Spleen (tissue), 11 donors: ENCODE results near the gene ZNF311. TPM values are rescaled to one million over a fixed set of nuclear protein-coding genes. Genes with fewer than 3 reads are reported as not detected.

Experiments used
- DNase-seq: peaks from one replicate; pipeline ENCODE4 v3.0.0-alpha.2; 2020
- H3K27ac ChIP-seq, 8 donors: fragments of 200-600 bp; sonication (generic) in 7 of 8; 1 replicate in 4 of 8; 2 replicates in 4 of 8; pipeline versions ENCODE4 v1.5.0 to v1.8.0; 2016 to 2021; ENCODE audit warnings: inconsistent platforms in 4 of 8, mild to moderate bottlenecking in 4 of 8, moderate library complexity in 1 of 8
- H3K27me3 ChIP-seq, 7 donors: fragments of 200-600 bp; sonication (generic) in 6 of 7; replicated peaks in 1 of 7; 1 replicate in 4 of 7; 2 replicates in 3 of 7; pipeline versions ENCODE4 v1.5.0 to v1.8.0; 2016 to 2021; ENCODE audit warnings: inconsistent platforms in 3 of 7, mild to moderate bottlenecking in 1 of 7
- H3K36me3 ChIP-seq, 6 donors: fragments of 200-600 bp; sonication (generic) in 5 of 6; 1 replicate in 4 of 6; 2 replicates in 2 of 6; pipeline versions ENCODE4 v1.5.0 to v1.8.0; 2016 to 2021; ENCODE audit warnings: inconsistent platforms in 2 of 6
- H3K4me1 ChIP-seq, 6 donors: fragments of 200-600 bp; sonication (generic) in 5 of 6; 1 replicate in 3 of 6; 2 replicates in 3 of 6; pipeline versions ENCODE4 v1.5.0 to v1.8.0; 2016 to 2021; ENCODE audit warnings: inconsistent platforms in 3 of 6
- H3K4me3 ChIP-seq, 8 donors: fragments of 200-600 bp; sonication (generic) in 7 of 8; 1 replicate in 4 of 8; 2 replicates in 4 of 8; pipeline versions ENCODE4 v1.5.0 to v1.8.0; 2016 to 2021; ENCODE audit warnings: inconsistent platforms in 4 of 8, mild to moderate bottlenecking in 4 of 8, moderate library complexity in 2 of 8
- H3K9me3 ChIP-seq, 8 donors: fragments of 200-600 bp; sonication (generic) in 7 of 8; 1 replicate in 4 of 8; 2 replicates in 4 of 8; pipeline versions ENCODE4 v1.5.0 to v1.8.0; 2016 to 2021; ENCODE audit warnings: inconsistent platforms in 4 of 8
- CTCF ChIP-seq, 11 experiments: fragments of 200-600 bp in 7 of 11; fragments of 450-650 bp in 4 of 11; sonication (generic) in 4 of 11; IDR thresholded peaks in 8 of 11; conservative IDR thresholded peaks in 3 of 11; 1 replicate in 7 of 11; 2 replicates in 4 of 11; pipeline versions ENCODE4 v1.4.0 to v1.8.0; 2016 to 2021; ENCODE audit warnings: antibody characterized with exemption in 11 of 11, inconsistent platforms in 4 of 11, mild to moderate bottlenecking in 1 of 11
- POLR2A ChIP-seq, 3 donors: fragments of 450-650 bp; IDR thresholded peaks; one replicate each; pipeline ENCODE4 v1.5.1; 2017; ENCODE audit warnings: antibody characterized with exemption in 3 of 3, mild to moderate bottlenecking in 1 of 3
- POLR2AphosphoS5 ChIP-seq, 3 donors: sonication (generic); formaldehyde crosslinking; IDR thresholded peaks; one replicate each; pipeline ENCODE4 v1.5.1; 2017; ENCODE audit warnings: antibody characterized with exemption in 3 of 3
- WGBS, 5 donors: extraction: QIAGEN DNeasy Blood & Tissue Kit in 3 of 5; methylation state at CpG; one replicate each; pipeline versions ENCODE4 v1.1.5 to v1.1.7; 2013 to 2018; 5-methylcytosine and 5-hydroxymethylcytosine counted together
- intact Hi-C: fragments of 100-400 bp; cut with DNase I; formaldehyde crosslinking; loops from one replicate; pipeline ENCODE4 v1.15.0; 2023; ENCODE audit warnings: low total_unique reads
- polyA plus RNA-seq, 3 donors: library from polyadenylated mRNA; stranded (reverse); fragments of 200-250 nt; gene quantifications; one replicate each; pipeline ENCODE4 v1.2.1, GENCODE V29; 2013
- small RNA-seq, 4 donors: library from RNA; depleted of rRNA; stranded (forward); fragments of <200 nt; gene quantifications; one replicate each; pipeline ENCODE3, GENCODE V24; 2016
- total RNA-seq, 7 donors: library from RNA; depleted of rRNA in 3 of 7; stranded (reverse); fragments of >200 nt in 3 of 7; fragmentation: NEBNext Ultra II Directional in 4 of 7; extraction: Animal tissue kit (Norgen Biotek cat#: 25700) in 4 of 7; gene quantifications; one replicate each; pipeline versions ENCODE4 v1.1.0 to v1.2.1, GENCODE V29; 2016 to 2021
- donor health status: healthy with polysubstance abuse.
- donor health status: DM: no; HTN: no; CAD: no; lungs with moderate emphysema.
- donor health status: DM: no; HTN: no; CAD: no.
- donor health status: Bipolar disorder and iron deficiency.
- donor health status: healthy.
- donor health status: DM: no; HTN: no; CAD: no.
- donor health status: DM: yes; HTN: yes; CAD: no.

Gene ZNF311
- total and polyA plus RNA-seq, 10 donors: 0.36 to 2.4 (median 0.86) TPM

DNA sequence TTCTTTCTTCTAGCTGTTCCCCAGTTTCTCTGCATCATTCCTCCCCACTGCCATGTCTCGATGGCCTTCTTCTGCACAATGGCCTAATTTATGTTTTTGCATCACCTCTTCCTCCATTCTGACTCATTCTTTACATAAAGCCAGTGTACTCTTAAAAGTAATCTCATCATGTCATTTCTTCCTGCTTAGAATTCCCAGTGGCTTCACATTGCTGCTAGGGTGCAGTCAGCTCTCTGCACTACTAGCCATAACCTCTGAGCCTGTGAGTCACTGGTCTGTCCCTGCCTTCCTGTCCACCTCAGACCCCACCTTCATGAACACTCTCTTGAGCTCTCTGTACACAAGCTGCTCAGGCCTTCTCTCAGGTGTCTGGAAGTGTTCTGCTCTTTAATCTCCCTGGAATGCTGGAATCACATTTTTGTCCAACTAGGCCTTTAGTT lies 57.3 kb downstream of the ZNF311 start:
- 84 to 96% (median 89%) methylated on average over 1 of the region's 1 CpG for WGBS, 5 donors
- H3K27ac ChIP-seq: no peak overlapping the region
- TF ChIP-seq POLR2A (IDR thresholded peaks at IDR 0.05): no peak
- no peak for TF ChIP-seq CTCF (IDR thresholded peaks at IDR 0.05 in 8 of 11, conservative IDR thresholded peaks at IDR 0.05 in 3 of 11)
- TF ChIP-seq POLR2AphosphoS5 (IDR thresholded peaks at IDR 0.05): no peak

GRCh38 chr6:28947067-28947765 lies 57.9 kb downstream of the ZNF311 start:
- no peak for DNase-seq
- Histone ChIP-seq H3K9me3 (no peaks in the 10 kb centered on the region), H3K36me3 (no peaks in the 10 kb centered on the region), H3K27me3 (no peaks in the 10 kb centered on the region), H3K27ac (no peak overlapping the region), H3K4me1 (peaks cover under 1 to 34% (median 21%) of the 10 kb centered on the region in 6 donors), H3K4me3 (no peak overlapping the region)
- TF ChIP-seq POLR2AphosphoS5 (IDR thresholded peaks at IDR 0.05) (no peak), POLR2A (IDR thresholded peaks at IDR 0.05) (no peak), CTCF (IDR thresholded peaks at IDR 0.05 in 8 of 11, conservative IDR thresholded peaks at IDR 0.05 in 3 of 11) (no peak)
- 68 to 88% (median 83%) methylated on average over 6 of the region's 6 CpGs for WGBS, 5 donors
- intact Hi-C loops: loop anchor here (5.0 kb wide), 1 partner anchor 35 kb away; no protein-coding TSS in a partner anchor

More for the DNA sequence above, 57.3 kb downstream of the ZNF311 start:
- H3K4me3 ChIP-seq: no peak overlapping the region
- H3K4me1 ChIP-seq: peaks cover 0 to 28% (median 15%) of the 10 kb centered on the region in 6 donors
- H3K27me3 ChIP-seq: no peaks in the 10 kb centered on the region
- intact Hi-C loops: loop anchor here (5.0 kb wide), 1 partner anchor 34 kb away; no protein-coding TSS in a partner anchor
- DNase-seq: no peak
- no peaks in the 10 kb centered on the region for H3K36me3 ChIP-seq
- H3K9me3 ChIP-seq: no peaks in the 10 kb centered on the region

- H3K27me3 ChIP-seq: no peaks in the 10 kb centered on the region
- WGBS, 5 donors: 73 to 86% (median 76%) methylated on average over 3 of the region's 3 CpGs
- TF ChIP-seq POLR2A (IDR thresholded peaks at IDR 0.05) (no peak), CTCF (IDR thresholded peaks at IDR 0.05 in 8 of 11, conservative IDR thresholded peaks at IDR 0.05 in 3 of 11) (no peak), POLR2AphosphoS5 (IDR thresholded peaks at IDR 0.05) (no peak)
- H3K9me3 ChIP-seq: no peaks in the 10 kb centered on the region
- no peaks in the 10 kb centered on the region for H3K36me3 ChIP-seq
- no peak overlapping the region for H3K4me3 ChIP-seq
- intact Hi-C loops: loop anchor here (5.0 kb wide), 1 partner anchor 37 kb away; no protein-coding TSS in a partner anchor
- H3K27ac ChIP-seq: peak overlapping the region in 2 of 8 donors; percentile 4 to 86
- H3K4me1 ChIP-seq: peaks cover 7 to 53% (median 31%) of the 10 kb centered on the region in 6 donors
- no peak for DNase-seq
Observed at GRCh38 chr6:28945349-28945748, 59.8 kb downstream of the ZNF311 start.

Small RNAs within 50 kb of the gene (small RNA-seq; reads per million reads assigned to genes)
- 0 reads per million in 4 donors for gene RN7SL471P

Other genes with a start within 250 kb of the ZNF311 start
- gene TRIM27, start 81.3 kb downstream of the ZNF311 start, total RNA-seq: 10 to 100 TPM; 61.8 to 92.0 (median 67.8) TPM
- 10 to 100 TPM; 45.2 to 61.7 (median 57.2) TPM for gene TRIM27, start 81.3 kb downstream of the ZNF311 start, polyA plus RNA-seq
- not detected for gene OR2W1, start 39.9 kb upstream of the ZNF311 start, total RNA-seq
- not detected for gene OR2W1, start 39.9 kb upstream of the ZNF311 start, polyA plus RNA-seq
- gene OR2B3, start 82.0 kb upstream of the ZNF311 start, total RNA-seq: not detected
- not detected for gene OR2B3, start 82.0 kb upstream of the ZNF311 start, polyA plus RNA-seq
- gene OR2J1, start 94.2 kb upstream of the ZNF311 start, total RNA-seq: not detected
- gene OR2J1, start 94.2 kb upstream of the ZNF311 start, polyA plus RNA-seq: not detected
- not detected for gene OR2J3, start 102.7 kb upstream of the ZNF311 start, total RNA-seq
- gene OR2J3, start 102.7 kb upstream of the ZNF311 start, polyA plus RNA-seq: not detected
- not detected for gene OR2J2, start 165.6 kb upstream of the ZNF311 start, total RNA-seq
- gene OR2J2, start 165.6 kb upstream of the ZNF311 start, polyA plus RNA-seq: not detected